ENCODE results near the gene PARD3B.

PARD3B gene

GRCh38 chr2:205352094-205352493 is 806.8 kb downstream of the PARD3B start:
- DNase-seq (ENCODE audit: low read depth), result peak; percentile 9

- peak; percentile 56 for DNase-seq (ENCODE audit: low read depth)
These were observed 807.3 kb downstream of the PARD3B start for GRCh38 chr2:205352593-205352992.

- no peak for DNase-seq (ENCODE audit: low read depth)
These were observed 812.5 kb downstream of the PARD3B start for GRCh38 chr2:205357732-205358131.

GRCh38 chr2:205358351-205358815 is 813.1 kb downstream of the PARD3B start:
- DNase-seq (ENCODE audit: low read depth), result no peak

DNA sequence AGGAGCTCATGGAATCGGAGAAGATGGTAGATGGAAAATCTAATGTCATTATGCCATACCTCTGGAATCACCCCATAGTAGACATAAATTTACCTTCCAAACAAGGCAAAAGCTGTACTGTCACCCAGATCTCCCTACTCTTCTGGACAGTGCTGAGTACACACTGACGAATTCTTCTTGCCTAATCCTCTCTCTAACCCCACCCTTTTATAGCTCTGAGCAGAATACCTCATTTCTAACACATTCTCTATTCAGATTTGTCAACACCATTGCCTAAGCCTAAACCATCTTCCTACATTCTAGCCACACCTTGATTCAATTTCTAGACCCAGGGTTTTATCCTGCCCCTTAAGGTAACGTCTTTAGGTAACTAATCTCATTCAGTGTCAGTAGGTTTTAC is 816.0 kb downstream of the PARD3B start:
- DNase-seq (ENCODE audit: low read depth), result no peak

- no peak for DNase-seq (ENCODE audit: low read depth)
These were observed 816.7 kb downstream of the PARD3B start for GRCh38 chr2:205361970-205362369.

GRCh38 chr2:205364261-205364660 is 819.0 kb downstream of the PARD3B start:
- no peak for DNase-seq (ENCODE audit: low read depth)

DNA sequence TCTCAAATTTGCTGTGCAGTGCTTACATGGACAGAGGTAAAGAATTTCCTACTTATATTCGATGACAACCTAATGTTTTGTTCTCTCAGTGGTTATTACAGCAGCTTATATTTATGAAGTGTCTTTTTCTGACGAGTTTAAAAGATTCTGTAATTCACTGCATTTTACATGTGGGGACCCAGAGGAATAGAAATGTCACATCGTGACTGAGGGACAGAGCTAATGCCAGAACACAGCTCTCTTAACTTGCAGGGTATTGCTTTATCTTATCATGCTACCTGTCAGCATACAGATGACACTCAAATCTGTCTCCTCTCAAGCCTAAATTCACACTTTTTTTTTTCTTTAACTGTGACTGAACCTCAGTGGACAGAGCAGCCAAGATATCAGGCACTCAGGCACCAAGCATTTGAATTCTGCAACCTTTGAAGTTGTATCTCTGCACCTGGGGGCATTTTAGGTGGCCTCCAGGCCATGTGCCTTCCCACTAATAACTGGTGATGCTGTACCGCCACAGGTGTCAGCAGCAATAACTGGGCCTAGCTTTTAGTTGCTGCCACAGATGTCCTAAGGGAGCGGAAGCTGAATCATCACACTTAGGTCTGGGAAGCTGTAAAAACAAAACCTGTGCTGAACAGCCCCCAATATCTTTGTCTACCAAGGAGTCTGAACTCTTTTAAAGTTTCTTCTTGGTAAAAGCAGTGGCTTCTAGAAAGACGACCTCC is 821.2 kb downstream of the PARD3B start:
- no peak for DNase-seq (ENCODE audit: low read depth)

DNA sequence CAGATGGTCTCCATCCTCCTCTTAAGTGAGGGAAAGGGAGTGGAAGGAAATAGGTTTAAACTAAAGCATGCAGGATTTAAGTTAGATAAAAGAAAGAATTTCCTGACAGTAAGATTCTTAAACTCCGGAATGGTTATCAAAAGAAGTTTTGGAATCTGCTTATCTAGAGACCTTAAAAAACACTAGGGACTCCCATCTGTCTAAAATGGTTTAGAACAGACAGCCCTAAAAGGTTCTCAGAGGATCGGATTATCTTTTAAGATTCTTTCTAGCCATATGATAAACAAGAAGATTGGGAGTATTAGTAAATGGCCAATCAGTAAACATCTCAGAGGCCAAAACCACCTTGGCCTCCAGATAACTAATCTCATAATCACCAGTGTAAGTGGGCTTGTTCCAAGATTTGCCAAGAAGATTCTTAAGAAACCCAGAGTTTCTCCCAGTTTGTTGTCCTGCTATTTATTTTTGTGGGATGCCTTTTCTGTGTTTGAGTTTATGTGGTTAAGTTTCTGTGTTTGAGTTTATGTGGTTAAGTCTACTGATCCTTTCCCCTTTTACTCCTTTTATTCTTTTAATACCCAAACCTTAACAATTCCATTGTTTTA is 822.2 kb downstream of the PARD3B start:
- no peak for DNase-seq (ENCODE audit: low read depth)

- DNase-seq (ENCODE audit: low read depth), result no peak
These were observed 824.5 kb downstream of the PARD3B start for GRCh38 chr2:205369813-205370212.

GRCh38 chr2:205370726-205371125 is 825.5 kb downstream of the PARD3B start:
- DNase-seq (ENCODE audit: low read depth), result no peak

GRCh38 chr2:205372141-205372540 is 826.9 kb downstream of the PARD3B start:
- no peak for DNase-seq (ENCODE audit: low read depth)

- DNase-seq (ENCODE audit: low read depth), result peak; percentile 73
These were observed 830.5 kb downstream of the PARD3B start for GRCh38 chr2:205375461-205376448.

DNA sequence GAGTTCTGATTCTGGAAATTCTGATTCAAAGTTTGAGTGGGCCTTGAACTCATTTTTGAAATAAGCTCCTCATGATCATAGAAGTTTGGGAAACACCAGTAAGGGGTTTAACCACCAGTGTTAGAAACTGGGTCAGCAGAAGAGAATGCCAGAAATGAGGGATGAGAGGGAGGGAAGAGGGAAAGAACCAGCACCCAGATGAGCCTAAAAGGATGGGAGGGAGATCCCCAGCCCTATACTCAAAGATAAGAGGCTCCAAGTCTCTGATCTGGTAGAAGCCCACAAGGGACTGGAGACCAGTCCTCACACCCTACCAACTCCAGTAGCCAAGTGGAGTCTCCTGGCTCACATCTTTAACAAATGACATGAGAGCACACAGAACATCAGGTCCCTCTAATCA is 832.0 kb downstream of the PARD3B start:
- DNase-seq (ENCODE audit: low read depth), result no peak

DNA sequence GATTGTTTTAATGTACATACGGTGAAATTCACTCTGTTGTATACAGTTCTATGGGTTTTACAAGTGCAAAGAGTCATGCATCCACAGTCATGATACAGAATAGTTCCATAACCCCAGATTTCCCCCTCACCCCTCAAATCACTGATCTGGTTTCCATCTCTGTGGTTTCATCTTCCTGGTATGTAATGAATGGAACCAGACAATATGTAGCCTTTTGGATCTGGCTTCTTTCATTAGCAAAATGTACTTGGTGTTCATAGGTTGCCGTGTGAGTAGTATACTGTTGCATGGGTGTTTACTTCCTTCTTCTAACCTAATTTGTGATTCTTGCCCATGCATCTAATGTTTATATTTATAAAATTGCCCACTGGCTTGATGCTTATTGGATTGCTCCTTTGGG is 838.3 kb downstream of the PARD3B start:
- DNase-seq (ENCODE audit: low read depth), result no peak

DNA sequence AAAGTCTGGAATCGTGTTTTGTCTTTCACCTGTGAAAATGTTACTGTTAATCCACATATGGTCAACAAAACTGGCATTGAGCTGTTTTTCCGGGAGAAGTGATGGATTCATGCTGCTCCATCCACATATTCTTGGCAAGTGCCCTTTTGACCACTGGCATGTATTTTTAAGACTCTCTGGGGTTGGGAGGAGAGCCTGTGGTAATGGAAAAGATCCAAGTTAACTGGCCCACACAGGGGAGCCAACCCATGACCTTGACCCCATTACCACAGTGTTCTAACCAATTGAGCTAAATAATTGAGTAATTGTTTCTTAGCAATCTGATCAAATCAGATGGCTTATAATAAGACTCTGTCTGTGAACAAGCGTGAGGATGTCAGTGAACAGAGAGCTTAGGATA is 840.8 kb downstream of the PARD3B start:
- DNase-seq (ENCODE audit: low read depth), result peak; percentile 72

DNA sequence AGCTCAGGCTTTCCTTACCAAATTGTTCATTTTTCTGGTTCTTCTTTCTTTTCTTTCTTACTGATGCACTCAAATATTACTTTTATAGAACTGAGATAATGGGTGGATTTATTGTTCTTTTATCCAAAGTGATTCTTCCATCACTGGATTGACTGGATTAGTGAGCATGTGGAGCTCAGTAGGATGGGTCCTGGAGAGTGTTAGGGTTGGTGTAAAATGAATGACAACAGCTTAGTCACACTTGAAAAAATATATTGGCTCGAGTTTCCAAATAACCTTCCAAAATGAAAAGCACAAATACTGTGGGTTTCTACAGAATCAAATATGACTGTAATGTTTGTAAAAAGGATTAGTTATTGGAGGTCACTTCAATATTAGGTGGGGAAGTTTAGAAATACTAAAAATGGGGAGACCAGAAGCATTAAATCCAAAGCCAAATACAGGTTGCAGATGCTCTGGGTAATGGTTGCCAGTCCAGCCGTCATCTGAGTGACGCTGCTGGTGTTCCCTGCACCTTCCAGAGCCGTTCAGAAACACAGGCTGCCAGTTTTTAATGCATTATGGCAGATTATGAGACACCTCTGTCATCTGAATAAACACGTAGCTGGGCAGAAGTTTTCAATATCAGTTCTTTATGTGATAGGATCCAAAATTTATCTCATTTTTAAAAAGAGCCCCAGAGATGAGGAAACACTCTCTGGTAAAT is 842.2 kb downstream of the PARD3B start:
- no peak for DNase-seq (ENCODE audit: low read depth)

GRCh38 chr2:205390866-205391265 is 845.6 kb downstream of the PARD3B start:
- DNase-seq (ENCODE audit: low read depth), result no peak

- DNase-seq (ENCODE audit: low read depth), result no peak
These were observed 856.2 kb downstream of the PARD3B start for GRCh38 chr2:205401511-205401910.

GRCh38 chr2:205402011-205402410 is 856.7 kb downstream of the PARD3B start:
- DNase-seq (ENCODE audit: low read depth), result no peak

DNA sequence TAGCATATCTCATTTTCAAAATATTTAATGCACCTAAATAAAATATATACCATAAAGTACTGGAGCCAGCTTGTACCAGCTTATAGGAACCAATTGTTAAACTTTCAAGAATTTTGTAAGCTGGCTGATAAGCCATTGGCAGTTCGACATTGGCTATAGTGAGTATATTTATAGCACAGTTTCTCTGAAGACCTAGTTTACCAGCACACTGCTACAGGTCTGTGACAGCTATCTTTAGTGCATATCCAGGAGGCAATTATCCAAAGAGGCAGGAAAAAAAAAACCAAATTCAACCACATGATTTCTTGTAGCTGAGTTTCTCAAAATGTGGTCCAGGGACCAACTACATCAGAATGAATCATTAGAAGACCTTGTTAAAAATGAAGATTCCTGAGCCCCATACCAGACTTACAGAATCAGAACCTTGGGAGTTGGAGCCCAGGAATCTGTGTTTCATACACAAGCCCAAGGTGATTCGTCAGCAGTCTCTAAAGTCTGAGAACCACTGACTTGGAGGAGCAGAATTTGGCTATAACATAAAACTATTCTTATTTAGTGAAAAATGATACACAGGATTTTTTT is 858.1 kb downstream of the PARD3B start:
- DNase-seq (ENCODE audit: low read depth), result peak; percentile 21

DNA sequence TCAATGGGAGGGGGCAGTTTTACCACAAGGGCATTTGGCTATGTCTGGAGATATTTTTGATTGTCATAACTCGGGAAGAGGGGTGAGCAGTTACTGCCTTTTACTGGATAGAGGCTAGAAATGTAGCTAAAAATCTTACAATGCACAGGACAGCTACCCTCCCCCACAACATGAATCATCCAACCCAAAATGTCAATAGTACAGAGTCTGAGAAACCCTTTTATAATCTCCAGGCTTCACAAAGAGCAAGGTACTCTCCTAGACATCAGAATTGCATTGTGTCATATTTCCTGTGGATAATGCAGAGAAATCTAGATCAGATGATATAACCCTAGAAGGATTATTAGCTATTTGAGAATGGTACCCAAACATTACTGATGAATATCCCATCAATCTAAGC is 859.9 kb downstream of the PARD3B start:
- no peak for DNase-seq (ENCODE audit: low read depth)
